Trophoblast cell (in vitro differentiated cells and primary cell): ENCODE measurements around the gene EXOC3. TPM values are rescaled to one million over a fixed set of nuclear protein-coding genes. Genes with fewer than 3 reads are reported as not detected.

Experiments used
- DNase-seq, 2 donors: peaks; one replicate each; pipeline ENCODE4 v3.0.0-alpha.2; 2016
- H2AFZ ChIP-seq: 2 replicates; pipeline ENCODE4 v1.6.1; 2013; ENCODE audit warnings: low read length, moderate library complexity, mild to moderate bottlenecking; ENCODE audit not compliant: insufficient read depth, poor library complexity
- H2AK5ac ChIP-seq: 2 replicates; pipeline ENCODE4 v1.6.1; 2013; ENCODE audit warnings: mild to moderate bottlenecking, low read length
- H2BK120ac ChIP-seq: 2 replicates; pipeline ENCODE4 v1.6.1; 2013; ENCODE audit warnings: low read length, mild to moderate bottlenecking, moderate library complexity; ENCODE audit not compliant: insufficient read depth, poor library complexity
- H2BK12ac ChIP-seq: 2 replicates; pipeline ENCODE4 v1.6.1; 2013; ENCODE audit warnings: mild to moderate bottlenecking, low read length, moderate library complexity
- H2BK5ac ChIP-seq: 2 replicates; pipeline ENCODE4 v1.6.1; 2013; ENCODE audit warnings: low read length, low read depth, moderate library complexity, mild to moderate bottlenecking; ENCODE audit not compliant: poor library complexity
- H3K14ac ChIP-seq: 2 replicates; pipeline ENCODE4 v1.6.1; 2013; ENCODE audit warnings: mild to moderate bottlenecking, low read length
- H3K18ac ChIP-seq: 2 replicates; pipeline ENCODE4 v1.6.1; 2013; ENCODE audit warnings: mild to moderate bottlenecking, low read length
- H3K23ac ChIP-seq: 2 replicates; pipeline ENCODE4 v1.6.1; 2013; ENCODE audit warnings: low read length
- H3K27ac ChIP-seq: 2 replicates; pipeline ENCODE4 v1.5.1; 2013; ENCODE audit warnings: low read depth, mild to moderate bottlenecking, inconsistent platforms, low read length, moderate library complexity
- H3K27me3 ChIP-seq: 2 replicates; pipeline ENCODE4 v1.6.1; 2013; ENCODE audit warnings: inconsistent platforms, mild to moderate bottlenecking, low read length, moderate library complexity; ENCODE audit not compliant: insufficient read depth
- H3K36me3 ChIP-seq, 2 experiments: 1 replicate in 1 of 2; 2 replicates in 1 of 2; pipeline ENCODE4 v1.6.1; 2013; ENCODE audit warnings: low read length in 2 of 2, mild to moderate bottlenecking in 2 of 2, moderate library complexity in 1 of 2; ENCODE audit not compliant: insufficient read depth in 2 of 2, control insufficient read depth in 1 of 2
- H3K4ac ChIP-seq: 2 replicates; pipeline ENCODE4 v1.6.1; 2013; ENCODE audit warnings: low read depth, mild to moderate bottlenecking, low read length, moderate library complexity
- H3K4me1 ChIP-seq, 2 experiments: 1 replicate in 1 of 2; 2 replicates in 1 of 2; pipeline ENCODE4 v1.6.1; 2013; ENCODE audit warnings: low read length in 2 of 2, mild to moderate bottlenecking in 2 of 2, moderate library complexity in 1 of 2; ENCODE audit not compliant: insufficient read depth in 2 of 2, control insufficient read depth in 1 of 2
- H3K4me2 ChIP-seq: 2 replicates; pipeline ENCODE4 v1.6.1; 2013; ENCODE audit warnings: inconsistent platforms, mild to moderate bottlenecking, low read length, moderate library complexity
- H3K4me3 ChIP-seq: 2 replicates; pipeline ENCODE4 v1.5.1; 2013; ENCODE audit warnings: mild to moderate bottlenecking, low read depth, low read length, inconsistent platforms
- H3K79me1 ChIP-seq: one replicate; pipeline ENCODE4 v1.6.1; 2013; ENCODE audit warnings: low read length
- H3K79me2 ChIP-seq: 2 replicates; pipeline ENCODE4 v1.6.1; 2013; ENCODE audit warnings: low read length, mild to moderate bottlenecking; ENCODE audit not compliant: control insufficient read depth, insufficient read depth, poor library complexity
- H3K9ac ChIP-seq: 2 replicates; pipeline ENCODE4 v1.6.1; 2013; ENCODE audit warnings: mild to moderate bottlenecking, low read length
- H3K9me3 ChIP-seq: 2 replicates; pipeline ENCODE4 v1.6.1; 2013; ENCODE audit warnings: low read depth, mild to moderate bottlenecking, control low read depth, inconsistent platforms, low read length; ENCODE audit not compliant: insufficient read depth
- H4K12ac ChIP-seq: 2 replicates; pipeline ENCODE4 v1.6.1; 2013; ENCODE audit warnings: low read depth, mild to moderate bottlenecking, low read length, moderate library complexity
- H4K8ac ChIP-seq: 2 replicates; pipeline ENCODE4 v1.6.1; 2013; ENCODE audit warnings: low read depth, mild to moderate bottlenecking, low read length, moderate library complexity
- H4K91ac ChIP-seq: one replicate; pipeline ENCODE4 v1.6.1; 2013; ENCODE audit warnings: low read depth, mild to moderate bottlenecking, low read length, moderate library complexity
- WGBS: extraction: QIAGEN DNeasy Blood & Tissue Kit; methylation state at CpG from one replicate; pipeline ENCODE4 v1.1.7; 2013; ENCODE audit warnings: missing lambda C conversion rate; ENCODE audit not compliant: insufficient read length, insufficient coverage; ENCODE audit errors: extremely low coverage; 5-methylcytosine and 5-hydroxymethylcytosine counted together
- polyA plus RNA-seq: library from polyadenylated mRNA; stranded (reverse); fragments of 200-250 nt; gene quantifications from 2 replicates; pipeline ENCODE4 v1.2.3, GENCODE V29; 2013

Gene EXOC3
- 24.0 and 24.2 TPM in 2 replicates for polyA plus RNA-seq

- H2AFZ ChIP-seq: peak within 1 kb of the TSS; percentile 96
- no peaks in the 10 kb centered on the region for H3K27me3 ChIP-seq
- H4K8ac ChIP-seq: peak within 1 kb of the TSS; percentile 95
- peak within 1 kb of the TSS; percentile 8 for H2BK5ac ChIP-seq
- peak within 1 kb of the TSS; percentile 95 for H4K12ac ChIP-seq
- peak within 1 kb of the TSS; percentile 98 for H3K4me2 ChIP-seq
- peak within 1 kb of the TSS; percentile 91 for H3K18ac ChIP-seq
- peak within 1 kb of the TSS; percentile 66 for H2AK5ac ChIP-seq
- peak within 1 kb of the TSS; percentile 86 for H4K91ac ChIP-seq
- H3K23ac ChIP-seq: no peak within 1 kb of the TSS
- H3K9ac ChIP-seq: peak within 1 kb of the TSS; percentile 95
- peaks cover 7% of the 10 kb centered on the region for H3K79me1 ChIP-seq
- H3K36me3 ChIP-seq: peaks cover 6 to 7% of the 10 kb centered on the region in 2 experiments
- WGBS: no CpG with 5 or more reads among the region's 73 CpGs
- H3K27ac ChIP-seq: no peak within 1 kb of the TSS
- H3K4me1 ChIP-seq: peaks cover 13 to 14% of the 10 kb centered on the region in 2 experiments
- H3K4ac ChIP-seq: peak within 1 kb of the TSS; percentile 95
- H3K4me3 ChIP-seq: peak within 1 kb of the TSS; percentile 89
- peaks cover 14% of the 10 kb centered on the region for H3K79me2 ChIP-seq
- peak; percentile 65 to 80 for DNase-seq
- peak within 1 kb of the TSS; percentile 2 for H2BK12ac ChIP-seq
- peak within 1 kb of the TSS; percentile 90 for H2BK120ac ChIP-seq
- peak within 1 kb of the TSS; percentile 88 for H3K14ac ChIP-seq
- H3K9me3 ChIP-seq: no peaks in the 10 kb centered on the region
These were observed at the start of gene EXOC3 for GRCh38 chr5:442335-443238. Gene EXOC3, plus strand, starts transcription at chr5:443176. Its CDS starts 3,030 bp downstream, at chr5:446206.

- no peak overlapping the region for H3K27ac ChIP-seq
- H3K4me2 ChIP-seq: no peak overlapping the region
- H3K18ac ChIP-seq: peak overlapping the region; percentile 27
- peaks cover 28 to 29% of the 10 kb centered on the region in 2 experiments for H3K4me1 ChIP-seq
- no peak overlapping the region for H3K4me3 ChIP-seq
- H3K9me3 ChIP-seq: no peaks in the 10 kb centered on the region
- H3K23ac ChIP-seq: no peak overlapping the region
- peaks cover 5% of the 10 kb centered on the region for H3K79me2 ChIP-seq
- no peak overlapping the region for H4K12ac ChIP-seq
- H2BK120ac ChIP-seq: peak overlapping the region; percentile 30
- peak overlapping the region; percentile 72 for H4K8ac ChIP-seq
- H4K91ac ChIP-seq: peak overlapping the region; percentile 61
- peak overlapping the region; percentile 35 for H3K14ac ChIP-seq
- no peak overlapping the region for H2AK5ac ChIP-seq
- DNase-seq: peak; percentile 54 to 67
- peak overlapping the region; percentile 59 for H2BK12ac ChIP-seq
- WGBS: no CpG with 5 or more reads among the region's 10 CpGs
- H3K9ac ChIP-seq: no peak overlapping the region
- no peaks in the 10 kb centered on the region for H3K27me3 ChIP-seq
- peaks cover 24% of the 10 kb centered on the region for H3K79me1 ChIP-seq
- H2AFZ ChIP-seq: no peak overlapping the region
- no peak overlapping the region for H3K4ac ChIP-seq
- no peaks in the 10 kb centered on the region for H3K36me3 ChIP-seq
- peak overlapping the region; percentile 9 for H2BK5ac ChIP-seq
These were observed 49.1 kb upstream of the EXOC3 start for GRCh38 chr5:393846-394275.

- Histone ChIP-seq H4K8ac (peak overlapping the region; percentile 55), H3K9me3 (no peaks in the 10 kb centered on the region), H4K91ac (peak overlapping the region; percentile 91), H3K4me1 (peaks cover 32% of the 10 kb centered on the region in 2 experiments), H3K4me2 (no peak overlapping the region), H3K9ac (no peak overlapping the region), H2BK120ac (peak overlapping the region; percentile 49), H2BK12ac (peak overlapping the region; percentile 42), H2BK5ac (peak overlapping the region; percentile 56), H3K23ac (no peak overlapping the region), H3K27ac (peak overlapping the region; percentile 69), H3K36me3 (no peaks in the 10 kb centered on the region), H2AK5ac (peak overlapping the region; percentile 44), H3K4ac (peak overlapping the region; percentile 71), H3K79me2 (peaks cover 5% of the 10 kb centered on the region), H2AFZ (peak overlapping the region; percentile 9), H4K12ac (peak overlapping the region; percentile 20), H3K18ac (peak overlapping the region; percentile 8), H3K79me1 (peaks cover 27% of the 10 kb centered on the region), H3K4me3 (no peak overlapping the region), H3K14ac (peak overlapping the region; percentile 68), H3K27me3 (no peaks in the 10 kb centered on the region)
- no CpG with 5 or more reads among the region's 18 CpGs for WGBS
- peak in 1 of 2 donors; percentile 15 for DNase-seq
These were observed 48.3 kb upstream of the EXOC3 start for GRCh38 chr5:394671-395155.

- Histone ChIP-seq H3K18ac (peak overlapping the region; percentile 10), H3K79me1 (peaks cover 27% of the 10 kb centered on the region), H3K9me3 (no peaks in the 10 kb centered on the region), H3K4me1 (peaks cover 32 to 34% of the 10 kb centered on the region in 2 experiments), H3K23ac (no peak overlapping the region), H2BK120ac (peak overlapping the region; percentile 49), H2AK5ac (peak overlapping the region; percentile 93), H3K4me2 (no peak overlapping the region), H2BK12ac (peak overlapping the region; percentile 78), H3K14ac (peak overlapping the region; percentile 68), H2AFZ (peak overlapping the region; percentile 38), H4K12ac (peak overlapping the region; percentile 20), H3K79me2 (peaks cover 5% of the 10 kb centered on the region), H4K8ac (peak overlapping the region; percentile 57), H3K36me3 (no peaks in the 10 kb centered on the region), H2BK5ac (peak overlapping the region; percentile 56), H3K27ac (peak overlapping the region; percentile 72), H3K4ac (peak overlapping the region; percentile 71), H4K91ac (peak overlapping the region; percentile 91), H3K4me3 (no peak overlapping the region), H3K27me3 (no peaks in the 10 kb centered on the region), H3K9ac (no peak overlapping the region)
- DNase-seq: peak; percentile 63 to 72
- WGBS: no CpG with 5 or more reads among the region's 21 CpGs
These were observed 47.6 kb upstream of the EXOC3 start for GRCh38 chr5:395156-395920.
